HepG2 (cell line): ENCODE measurements around the gene DPP3. TPM values are rescaled to one million over a fixed set of nuclear protein-coding genes. Genes with fewer than 3 reads are reported as not detected.

ENCODE experiments used
- ATAC-seq: fragments of 200-7000 bp; cut with Tn5 transposase; 3 replicates; pipeline ENCODE4 v1.9.1; 2020; ENCODE audit warnings: mild to moderate bottlenecking, moderate library complexity
- BruUV-seq: library from RNA; stranded (reverse); fragments of 400-500 nt; replicated peaks from 2 replicates; lab custom pipeline; 2021; lab: Mats Ljungman, UMichigan
- CTCF ChIA-PET: fragments of 300-600 bp; formaldehyde crosslinking; extraction: SDS; loops from one replicate; lab custom pipeline; 2021; ENCODE audit warnings: low total read pairs, inconsistent platforms, low intra/inter-chr PET ratio; lab: Yijun Ruan, JAX
- POLR2A ChIA-PET: fragments of 350-600 bp; sonication (Branson Sonifier 250); formaldehyde crosslinking; loops from one replicate; lab custom pipeline; 2020; ENCODE audit warnings: antibody characterized with exemption, inconsistent platforms; lab: Yijun Ruan, JAX
- DNase-seq: peaks from one replicate; pipeline ENCODE4 v3.0.0-alpha.2; 2015; ENCODE audit warnings: low spot score
- FAIRE-seq: peaks from 3 replicates; lab custom pipeline; 2011; peaks lifted over from hg19 to GRCh38; lab: Jason Lieb, UNC
- H2AFZ ChIP-seq: one replicate; pipeline ENCODE4 v1.6.1; 2011; ENCODE audit warnings: low read length, inconsistent platforms
- H3K27ac ChIP-seq: fragments of 300-600 bp; 3 replicates; pipeline ENCODE4 v1.8.0; 2011; ENCODE audit warnings: mixed run types, mild to moderate bottlenecking, mixed read lengths, low read length, inconsistent platforms; ENCODE audit not compliant: insufficient read depth; ENCODE audit errors: extremely low read length
- H3K27me3 ChIP-seq, 2 experiments: fragments of 200-600 bp in 1 of 2; 2 replicates in 1 of 2; 3 replicates in 1 of 2; pipeline versions ENCODE4 v1.6.0 to v1.8.0; 2011; ENCODE audit warnings: low read length in 2 of 2, mild to moderate bottlenecking in 2 of 2, moderate library complexity in 2 of 2, inconsistent platforms in 1 of 2; ENCODE audit not compliant: insufficient read depth in 2 of 2, control insufficient read depth in 1 of 2
- H3K36me3 ChIP-seq, 2 experiments: fragments of 200-600 bp in 1 of 2; replicated peaks in 1 of 2; 2 replicates in 1 of 2; 3 replicates in 1 of 2; pipeline versions ENCODE4 v1.5.1 to v1.8.0; 2011; ENCODE audit warnings: low read length in 2 of 2, inconsistent platforms in 1 of 2; ENCODE audit not compliant: insufficient read depth in 2 of 2, control insufficient read depth in 1 of 2
- H3K4me1 ChIP-seq: 2 replicates; pipeline ENCODE4 v1.5.1; 2012; ENCODE audit warnings: low read length, inconsistent platforms; ENCODE audit not compliant: insufficient read depth
- H3K4me2 ChIP-seq: 2 replicates; pipeline ENCODE4 v1.6.0; 2011; ENCODE audit warnings: low read depth, low read length, inconsistent platforms
- H3K4me3 ChIP-seq, 3 experiments: fragments of 200-600 bp in 1 of 3; sonication (generic), shearing (Covaris generic) in 1 of 3; replicated peaks in 1 of 3; 2 replicates each; pipeline ENCODE4 v1.5.1; 2011 to 2016; ENCODE audit warnings: low read length in 3 of 3, inconsistent platforms in 2 of 3, low read depth in 2 of 3, mild to moderate bottlenecking in 2 of 3, control low read depth in 1 of 3, mixed read lengths in 1 of 3; ENCODE audit not compliant: insufficient read depth in 1 of 3
- H3K79me2 ChIP-seq: one replicate; pipeline ENCODE4 v1.6.1; 2011; ENCODE audit warnings: low read length, inconsistent platforms; ENCODE audit not compliant: insufficient read depth
- H3K9ac ChIP-seq: 2 replicates; pipeline ENCODE4 v1.6.0; 2011; ENCODE audit warnings: mild to moderate bottlenecking, low read depth, low read length, inconsistent platforms; ENCODE audit not compliant: insufficient read depth
- H3K9me3 ChIP-seq: 2 replicates; pipeline ENCODE4 v1.5.1; 2012; ENCODE audit warnings: mild to moderate bottlenecking, low read length
- H4K20me1 ChIP-seq: 2 replicates; pipeline ENCODE4 v1.6.0; 2011; ENCODE audit warnings: inconsistent platforms, mild to moderate bottlenecking, low read length, moderate library complexity; ENCODE audit not compliant: insufficient read depth
- ARID2 ChIP-seq: sonication (generic); formaldehyde crosslinking; IDR thresholded peaks from 2 replicates; pipeline ENCODE4 v1.8.1; 2022; ENCODE audit warnings: mild to moderate bottlenecking, missing genetic modification reagents, borderline replicate concordance
- ARID5B ChIP-seq: IDR thresholded peaks from 2 replicates; pipeline ENCODE4 v1.4.0; 2020; ENCODE audit warnings: mild to moderate bottlenecking, missing genetic modification reagents
- DRAP1 ChIP-seq: IDR thresholded peaks from 2 replicates; pipeline ENCODE4 v1.6.1; 2016; ENCODE audit warnings: missing genetic modification reagents, missing compliant biosample characterization
- FOSL2 ChIP-seq: sonication (generic); formaldehyde crosslinking; IDR thresholded peaks from 2 replicates; pipeline ENCODE4 v1.4.0; 2020; ENCODE audit warnings: missing genetic modification reagents
- HNF4G ChIP-seq, 2 experiments: sonication (generic) in 1 of 2; formaldehyde crosslinking in 1 of 2; IDR thresholded peaks; 2 replicates each; pipeline versions ENCODE4 v1.4.0 to v1.6.1; 2011 to 2020; ENCODE audit warnings: borderline replicate concordance in 2 of 2, low read depth in 2 of 2, mild to moderate bottlenecking in 2 of 2, low read length in 1 of 2, missing genetic modification reagents in 1 of 2, moderate library complexity in 1 of 2
- MLXIP ChIP-seq: sonication (generic); formaldehyde crosslinking; IDR thresholded peaks from 2 replicates; pipeline ENCODE4 v1.9.0; 2021; ENCODE audit warnings: missing genetic modification reagents, borderline replicate concordance
- MTERF4 ChIP-seq: sonication (generic); formaldehyde crosslinking; IDR thresholded peaks from 2 replicates; pipeline ENCODE4 v1.8.0; 2023; ENCODE audit warnings: mild to moderate bottlenecking, missing genetic modification reagents
- SP1 ChIP-seq, 2 experiments: fragments of 450-650 bp in 1 of 2; sonication (generic) in 1 of 2; formaldehyde crosslinking in 1 of 2; IDR thresholded peaks; 2 replicates each; pipeline versions ENCODE4 v1.4.0 to v1.6.1; 2016 to 2020; ENCODE audit warnings: missing genetic modification reagents in 1 of 2
- ZNF235 ChIP-seq: sonication (generic); formaldehyde crosslinking; IDR thresholded peaks from 2 replicates; pipeline ENCODE4 v1.8.1; 2023; ENCODE audit warnings: mild to moderate bottlenecking, missing genetic modification reagents, borderline replicate concordance
- ZNF614 ChIP-seq: IDR thresholded peaks from 2 replicates; pipeline ENCODE4 v1.6.1; 2018; ENCODE audit warnings: missing biosample characterization, missing genetic modification reagents, inconsistent platforms, borderline replicate concordance
- ZNF7 ChIP-seq: IDR thresholded peaks from 2 replicates; pipeline ENCODE4 v1.6.1; 2016; ENCODE audit warnings: missing biosample characterization, missing genetic modification reagents
- WGBS: methylation state at CpG from one replicate; pipeline ENCODE4 v1.1.6; 2017; ENCODE audit warnings: low lambda C conversion rate; 5-methylcytosine and 5-hydroxymethylcytosine counted together
- in situ Hi-C: cut with HindIII; loops from 2 replicates; pipeline ENCODE4 v1.10.0; 2017; ENCODE audit warnings: low pct_unique_long_range_greater_than_20kb; ENCODE audit not compliant: extremely low pct_ligation_motif_present
- intact Hi-C: fragments of 100-400 bp; cut with micrococcal nuclease; formaldehyde crosslinking; loops from one replicate; pipeline ENCODE4 v1.10.0; 2022; ENCODE audit not compliant: unreplicated experiment
- polyA plus RNA-seq, 8 experiments: library from polyadenylated mRNA; depleted of rRNA in 3 of 8; stranded (reverse) in 7 of 8; unstranded in 1 of 8; fragments of >200 nt; fragmentation: Illumina TruSeq in 4 of 8; extraction: Trizol in 4 of 8; gene quantifications; 2 replicates each; pipeline versions ENCODE4 v1.2.1 to v1.2.3, GENCODE V29; 2011 to 2016; ENCODE audit warnings: low read depth in 4 of 8, missing spikeins in 1 of 8, mixed read lengths in 1 of 8; ENCODE audit not compliant: insufficient read depth in 1 of 8
- total RNA-seq, 5 experiments: library from RNA; depleted of rRNA; stranded (reverse); fragments of >200 nt; fragmentation: Illumina TruSeq; extraction: Trizol; gene quantifications; 2 replicates each; pipeline ENCODE4 v1.2.3, GENCODE V29; 2016; ENCODE audit warnings: low read depth in 1 of 5

The DPP3 gene
- total and polyA plus RNA-seq, 2 of the 13 experiments (the other 11 are each of a cell fraction or from before 2014, with no cell fraction given), result 38.4 to 59.8 TPM

GRCh38 chr11:66509131-66509561 is 28.9 kb downstream of the DPP3 start (continued):
- peak; percentile 57 for TF ChIP-seq ARID5B (CRISPR knock-in tag)
- no peak for TF ChIP-seq ZNF614 (CRISPR knock-in tag)
- no peak for TF ChIP-seq ZNF7
- TF ChIP-seq, all 625 proteins: peak for 33

- peaks cover 33% of the 10 kb centered on the region for H3K4me1 ChIP-seq
- H3K4me3 ChIP-seq, result peak within 1 kb of the TSS; percentile 68 to 95 (median 70)
- DNase-seq (peak; percentile 63), FAIRE-seq (peak; percentile 53), ATAC-seq (peak; percentile 96)
- CTCF ChIA-PET, result no interaction called here
- in situ Hi-C loops (no loop called here), intact Hi-C loops (no loop called here)
- H3K9ac ChIP-seq, result peak within 1 kb of the TSS; percentile 75
- H4K20me1 ChIP-seq, result no peaks in the 10 kb centered on the region
- no peaks in the 10 kb centered on the region for H3K9me3 ChIP-seq
- peak within 1 kb of the TSS; percentile 94 for H2AFZ ChIP-seq
- H3K36me3 ChIP-seq, result peaks cover 3 to 6% of the 10 kb centered on the region in 2 experiments; a peak in 1 of 5 replicates
- BruUV-seq, result no TSS peak
- WGBS, result 17% methylated on average over 5 of the region's 31 CpGs
- H3K79me2 ChIP-seq, result peaks cover 10% of the 10 kb centered on the region
- H3K27me3 ChIP-seq, result no peaks in the 10 kb centered on the region; a peak in 1 of 5 replicates
- H3K4me2 ChIP-seq, result peak within 1 kb of the TSS; percentile 74
- POLR2A ChIA-PET, result interaction anchor here (0.7 to 3.7 kb wide), 9 partner anchors 30 to 333 kb away, joined by 3 to 34 read pairs (median 5); partner anchors contain the start of genes DPP3, MRPL11, PELI3 and RBM14
- H3K27ac ChIP-seq, result peak within 1 kb of the TSS; percentile 76
- 0 out of 2 replicates have a peak, but pooled peaks have one; percentile 38 for TF ChIP-seq MTERF4 (CRISPR knock-in tag)
- peak; percentile 94; the same call in 1 of the 2 replicates for TF ChIP-seq ZNF235 (CRISPR knock-in tag)
- TF ChIP-seq MLXIP (CRISPR knock-in tag), result no peak
- no peak for TF ChIP-seq ARID2 (CRISPR knock-in tag)
- TF ChIP-seq SP1 (IDR thresholded peaks at IDR 0.05), result no peak
- peak; percentile 99 for TF ChIP-seq SP1 (CRISPR knock-in tag; IDR thresholded peaks at IDR 0.05)
- TF ChIP-seq FOSL2 (CRISPR knock-in tag), result no peak
- peak; percentile 28; the same call in 1 of the 2 replicates for TF ChIP-seq DRAP1 (CRISPR knock-in tag)
- TF ChIP-seq HNF4G (IDR thresholded peaks at IDR 0.05; ENCODE audit: borderline replicate concordance, low read depth, low read length), result peak; percentile 47; the same call in 1 of the 2 replicates
- no peak for TF ChIP-seq HNF4G (CRISPR knock-in tag; IDR thresholded peaks at IDR 0.05; ENCODE audit: borderline replicate concordance, low read depth)
Observed at GRCh38 chr11:66510271-66510989, 30.2 kb downstream of the DPP3 start, which contains the start of gene BBS1. Gene BBS1 (plus strand): TSS chr11:66510635. CDS start chr11:66510660, 25 bp downstream.
